H1 (cell line): Measurements from ENCODE around the gene IL4. TPM values are rescaled to one million over a fixed set of nuclear protein-coding genes. Genes with fewer than 3 reads are reported as not detected.

Experiments
- BRCA1 ChIP-seq: IDR thresholded peaks from 2 replicates; pipeline ENCODE4 v1.6.1; 2012; ENCODE audit warnings: low read depth, low read length, improper control_type of control experiment
- E2F6 ChIP-seq: IDR thresholded peaks from 2 replicates; pipeline ENCODE4 v1.6.1; 2012; ENCODE audit warnings: inconsistent platforms
- KDM4A ChIP-seq: IDR thresholded peaks from one replicate; pipeline ENCODE4 v1.7.1; 2012; ENCODE audit warnings: low read depth, mild to moderate bottlenecking, moderate library complexity, low read length, inconsistent platforms; ENCODE audit not compliant: severe bottlenecking
- SP1 ChIP-seq: IDR thresholded peaks from 2 replicates; pipeline ENCODE4 v1.6.1; 2011; ENCODE audit warnings: low read depth, low read length
- polyA plus RNA-seq, 7 experiments: library from polyadenylated mRNA; depleted of rRNA in 3 of 7; stranded (reverse) in 5 of 7; unstranded in 2 of 7; fragments of >200 nt in 5 of 7; fragments of 200-250 nt in 2 of 7; gene quantifications; 1 replicate in 5 of 7; 2 replicates in 1 of 7; 4 replicates in 1 of 7; pipeline versions ENCODE4 v1.2.1 to v1.2.3, GENCODE V29; 2011 to 2013; ENCODE audit warnings: missing spikeins in 2 of 7, mixed read lengths in 2 of 7
- total RNA-seq: library from RNA; stranded (reverse); fragmentation: NEBNext Ultra II Directional; extraction: Animal tissue kit (Norgen Biotek cat#: 25700); gene quantifications from 2 replicates; pipeline ENCODE4 v1.2.1, GENCODE V29; 2021

The IL4 gene
- total and polyA plus RNA-seq, 2 of the 8 experiments (the other 6 are each of a cell fraction or from before 2014, with no cell fraction given) = not detected

GRCh38 chr5:132656774-132657355 is 16.9 kb upstream of the IL4 start (continued):
- TF ChIP-seq E2F6 (peak; percentile 97), BRCA1 (no peak), KDM4A (no peak), SP1 (no peak)
